ENCODE data around the gene SMIM27. TPM values are rescaled to one million over a fixed set of nuclear protein-coding genes. Genes with fewer than 3 reads are reported as not detected.
A peak's percentile ranks its signal among the peaks of the same experiment; 100 is the strongest.
"Not testable (repeated sequence)": the region's sequence is repeated elsewhere in the genome, so short reads cannot be mapped to it uniquely, and the experiment has no call there.

Gene SMIM27
- total and polyA plus RNA-seq, 8 donors: 2.4 to 21.4 (median 11.6) TPM; not detected in 2

- Histone ChIP-seq H3K9me3 (no peaks in the 10 kb centered on the region), H3K36me3 (no peaks in the 10 kb centered on the region), H3K27ac (no peak overlapping the region), H3K27me3 (no peaks in the 10 kb centered on the region), H3K4me1 (peaks cover 0 to 22% (median 10%) of the 10 kb centered on the region in 4 donors), H3K4me3 (no peak overlapping the region)
- 89 to 96% (median 95%) methylated on average over 1 of the region's 1 CpG for WGBS, 5 donors
- TF ChIP-seq POLR2AphosphoS5 (IDR thresholded peaks at IDR 0.05) (no peak), POLR2A (IDR thresholded peaks at IDR 0.05) (no peak), CTCF (IDR thresholded peaks at IDR 0.05) (no peak), EP300 (IDR thresholded peaks at IDR 0.05) (no peak)
- DNase-seq: no peak
- intact Hi-C loops (cut with DNase I; ENCODE audit: low total_unique reads): no loop called here
Measured at GRCh38 chr9:32508728-32509127, 43.4 kb upstream of the SMIM27 start.

GRCh38 chr9:32516241-32516640 is 35.9 kb upstream of the SMIM27 start:
- Histone ChIP-seq H3K4me1 (no peaks in the 10 kb centered on the region), H3K27me3 (no peaks in the 10 kb centered on the region), H3K9me3 (peaks cover 0 to 5% (median 0%) of the 10 kb centered on the region in 4 donors), H3K27ac (no peak overlapping the region), H3K36me3 (peaks cover 0 to 12% (median 0%) of the 10 kb centered on the region in 4 donors), H3K4me3 (no peak overlapping the region)
- intact Hi-C loops (cut with DNase I; ENCODE audit: low total_unique reads): no loop called here
- no peak for DNase-seq
- TF ChIP-seq POLR2A (IDR thresholded peaks at IDR 0.05) (no peak), POLR2AphosphoS5 (IDR thresholded peaks at IDR 0.05) (no peak), CTCF (IDR thresholded peaks at IDR 0.05) (no peak), EP300 (IDR thresholded peaks at IDR 0.05) (no peak)

- Histone ChIP-seq H3K4me3 (no peak overlapping the region), H3K27ac (no peak overlapping the region), H3K9me3 (peaks cover 0 to 5% (median 0%) of the 10 kb centered on the region in 4 donors), H3K27me3 (no peaks in the 10 kb centered on the region), H3K36me3 (peaks cover 0 to 12% (median 0%) of the 10 kb centered on the region in 4 donors), H3K4me1 (peaks cover 0 to 10% (median 2%) of the 10 kb centered on the region in 4 donors)
- TF ChIP-seq EP300 (IDR thresholded peaks at IDR 0.05): no peak
- TF ChIP-seq POLR2A (IDR thresholded peaks at IDR 0.05): no peak
- TF ChIP-seq POLR2AphosphoS5 (IDR thresholded peaks at IDR 0.05): no peak
- TF ChIP-seq CTCF (IDR thresholded peaks at IDR 0.05): no peak
- intact Hi-C loops (cut with DNase I; ENCODE audit: low total_unique reads): no loop called here
- WGBS, 5 donors: 88 to 97% (median 94%) methylated on average over 1 of the region's 1 CpG
- DNase-seq: no peak
Measured at GRCh38 chr9:32518276-32518675, 33.9 kb upstream of the SMIM27 start.

GRCh38 chr9:32523910-32524309 is 28.2 kb upstream of the SMIM27 start:
- H3K4me3 ChIP-seq: no peak overlapping the region
- intact Hi-C loops (cut with DNase I; ENCODE audit: low total_unique reads): no loop called here
- H3K36me3 ChIP-seq: no peaks in the 10 kb centered on the region
- no peak for DNase-seq
- H3K27me3 ChIP-seq: no peaks in the 10 kb centered on the region
- peaks cover 0 to under 1% (median 0%) of the 10 kb centered on the region in 4 donors for H3K9me3 ChIP-seq
- H3K4me1 ChIP-seq: peaks cover 4 to 43% (median 17%) of the 10 kb centered on the region in 4 donors
- no peak for TF ChIP-seq POLR2A (IDR thresholded peaks at IDR 0.05)
- TF ChIP-seq EP300 (IDR thresholded peaks at IDR 0.05): no peak
- TF ChIP-seq POLR2AphosphoS5 (IDR thresholded peaks at IDR 0.05): no peak
- no peak for TF ChIP-seq CTCF (IDR thresholded peaks at IDR 0.05)
- H3K27ac ChIP-seq: no peak overlapping the region
- WGBS, 5 donors: 38 to 77% (median 70%) methylated on average over 1 of the region's 1 CpG

GRCh38 chr9:32524558-32524891 is 27.6 kb upstream of the SMIM27 start:
- DNase-seq; H3K27me3 ChIP-seq; intact Hi-C loops (cut with DNase I; ENCODE audit: low total_unique reads); H3K36me3 ChIP-seq; H3K9me3 ChIP-seq: not testable (repeated sequence)
- WGBS, 5 donors: 66 to 83% (median 73%) methylated on average over 9 to 11 of the region's 11 CpGs
- Histone ChIP-seq H3K4me1 (peaks cover 4 to 43% (median 17%) of the 10 kb centered on the region in 4 donors), H3K4me3 (peak overlapping the region; percentile 59 to 75 (median 64)), H3K27ac (peak overlapping the region; percentile 83 to 93 (median 92))
